ENCODE measurements around the gene LTBP1.
A peak's percentile ranks its signal among the peaks of the same experiment; 100 is the strongest.
"Not testable (repeated sequence)": the region's sequence is repeated elsewhere in the genome, so short reads cannot be mapped to it uniquely, and the experiment has no call there.

LTBP1 gene

DNA sequence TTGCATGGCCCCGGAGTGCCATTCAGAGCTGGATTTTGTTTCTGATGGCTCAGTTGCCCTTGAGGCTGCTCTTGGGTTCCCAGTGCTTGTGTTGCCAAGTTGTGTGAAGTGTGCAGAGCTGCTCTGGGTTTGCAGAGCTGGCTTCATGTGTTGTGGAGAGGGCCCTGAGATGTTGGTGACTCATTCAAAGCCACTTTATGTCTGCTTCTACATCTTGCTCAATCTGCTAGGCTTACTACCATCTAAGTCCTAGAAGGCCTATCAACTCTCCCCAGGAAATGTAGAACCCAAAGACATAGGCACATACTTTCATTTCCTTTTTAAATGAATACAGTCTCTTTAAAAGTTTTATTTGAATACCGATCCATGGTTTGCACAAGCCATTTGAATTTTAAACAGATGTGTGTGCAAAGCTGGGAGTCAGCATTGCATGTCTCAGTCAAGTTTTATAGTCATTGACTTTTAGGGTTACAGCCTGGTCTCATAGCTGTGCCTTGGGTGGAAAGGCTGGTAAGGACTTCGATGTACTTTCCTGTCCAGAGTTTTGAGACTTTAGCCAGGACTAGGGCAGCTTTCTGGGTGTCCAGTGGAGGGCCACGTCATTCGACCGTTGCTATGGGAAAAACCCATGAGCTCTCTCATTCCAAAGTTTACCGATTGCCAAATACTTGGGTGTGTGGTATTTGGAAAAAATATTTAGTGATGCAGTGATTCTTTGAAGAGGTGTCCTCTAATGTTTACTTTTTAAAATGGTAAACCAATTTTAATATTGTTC, 105.0 kb downstream of the LTBP1 start:
- DNase-seq = peak in 1 of 5 experiments; percentile 14

DNA sequence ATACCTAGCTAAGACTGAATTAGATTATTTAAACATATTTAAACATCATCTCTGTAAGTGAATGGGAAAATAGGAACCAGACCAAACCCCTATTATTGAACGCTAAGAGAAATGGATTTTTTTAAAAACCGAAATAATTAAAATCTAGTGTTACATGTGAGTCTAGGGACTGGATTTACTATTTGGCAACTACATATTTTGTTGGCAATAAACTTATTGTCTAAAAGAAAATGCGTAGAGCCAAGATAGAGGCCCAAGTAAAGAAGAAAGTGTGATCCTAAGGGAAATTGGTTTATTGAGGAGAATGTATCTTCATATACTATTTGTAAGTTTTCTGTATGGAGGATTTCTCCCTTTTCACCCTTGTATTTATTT, 105.6 kb downstream of the LTBP1 start:
- no peak for DNase-seq

DNA sequence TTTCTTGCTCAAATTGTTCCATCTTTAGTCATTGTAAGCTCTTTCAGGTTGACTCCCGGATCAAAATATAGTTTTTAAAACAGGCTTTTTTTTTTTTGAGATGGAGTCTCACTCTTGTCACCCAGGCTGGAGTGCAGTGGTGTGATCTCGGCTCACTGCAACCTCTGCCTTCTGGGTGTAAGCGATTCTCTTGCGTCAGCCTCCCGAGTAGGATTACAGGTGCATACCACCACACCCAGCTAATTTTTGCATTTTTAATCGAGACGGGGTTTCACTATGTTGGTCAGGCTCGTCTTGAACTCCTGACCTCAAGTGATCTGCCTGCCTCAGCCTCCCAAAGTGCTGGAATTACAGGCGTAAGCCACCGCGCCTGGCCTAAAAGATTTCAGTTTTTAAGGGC, 106.0 kb downstream of the LTBP1 start:
- not testable (repeated sequence) for DNase-seq

DNA sequence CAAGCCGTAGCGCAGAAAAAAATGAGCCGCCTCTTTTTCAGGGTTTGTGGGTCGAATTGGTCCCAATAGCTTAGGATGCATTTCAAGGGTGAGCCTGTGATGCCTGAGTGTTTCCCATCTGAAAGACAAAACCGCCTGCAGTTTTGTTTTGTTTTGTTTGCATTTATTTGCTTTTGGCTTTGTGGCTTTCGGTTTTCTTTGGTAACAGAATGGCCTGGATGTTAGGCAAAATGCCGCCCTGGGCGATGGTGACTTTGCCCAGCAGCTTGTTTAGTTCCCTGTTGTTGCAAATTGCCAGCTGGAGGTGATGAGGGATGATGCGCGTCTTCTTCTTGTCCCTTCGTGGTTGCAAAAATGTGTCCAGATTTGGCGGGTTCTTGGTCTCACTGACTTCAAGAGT, 109.4 kb downstream of the LTBP1 start:
- DNase-seq = no peak

DNA sequence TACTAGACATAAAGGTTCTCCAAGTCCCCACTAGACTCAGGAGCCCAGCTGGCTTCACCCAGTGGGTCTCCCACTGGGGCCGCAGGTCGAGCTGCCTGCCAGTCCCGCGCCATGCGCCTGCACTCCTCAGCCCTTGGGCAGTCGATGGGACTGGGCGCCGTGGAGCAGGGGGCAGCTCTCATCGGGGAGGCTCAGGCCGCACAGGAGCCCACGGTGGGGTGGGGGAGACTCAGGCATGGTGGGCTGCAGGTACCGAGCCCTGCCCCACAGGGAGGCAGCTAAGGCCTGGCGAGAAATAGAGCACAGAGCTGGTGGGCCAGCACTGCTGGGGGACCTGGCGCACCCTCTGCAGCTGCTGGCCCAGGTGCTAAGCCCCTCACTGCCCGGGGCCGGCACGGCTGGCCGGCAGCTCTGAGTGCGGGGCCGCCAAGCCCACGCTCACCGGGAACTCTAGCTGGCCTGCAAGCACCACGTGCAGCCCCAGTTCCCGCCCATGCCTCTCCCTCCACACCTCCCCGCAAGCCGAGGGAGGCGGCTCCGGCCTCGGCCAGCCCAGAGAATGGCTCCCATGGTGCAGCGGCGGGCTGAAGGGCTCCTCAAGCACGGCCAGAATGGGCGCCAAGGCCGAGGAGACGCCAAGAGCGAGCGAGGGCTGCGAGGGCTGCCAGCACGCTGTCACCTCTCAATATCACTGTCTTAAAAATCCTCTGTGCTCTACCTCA, 110.7 kb downstream of the LTBP1 start:
- not testable (repeated sequence) for DNase-seq

DNA sequence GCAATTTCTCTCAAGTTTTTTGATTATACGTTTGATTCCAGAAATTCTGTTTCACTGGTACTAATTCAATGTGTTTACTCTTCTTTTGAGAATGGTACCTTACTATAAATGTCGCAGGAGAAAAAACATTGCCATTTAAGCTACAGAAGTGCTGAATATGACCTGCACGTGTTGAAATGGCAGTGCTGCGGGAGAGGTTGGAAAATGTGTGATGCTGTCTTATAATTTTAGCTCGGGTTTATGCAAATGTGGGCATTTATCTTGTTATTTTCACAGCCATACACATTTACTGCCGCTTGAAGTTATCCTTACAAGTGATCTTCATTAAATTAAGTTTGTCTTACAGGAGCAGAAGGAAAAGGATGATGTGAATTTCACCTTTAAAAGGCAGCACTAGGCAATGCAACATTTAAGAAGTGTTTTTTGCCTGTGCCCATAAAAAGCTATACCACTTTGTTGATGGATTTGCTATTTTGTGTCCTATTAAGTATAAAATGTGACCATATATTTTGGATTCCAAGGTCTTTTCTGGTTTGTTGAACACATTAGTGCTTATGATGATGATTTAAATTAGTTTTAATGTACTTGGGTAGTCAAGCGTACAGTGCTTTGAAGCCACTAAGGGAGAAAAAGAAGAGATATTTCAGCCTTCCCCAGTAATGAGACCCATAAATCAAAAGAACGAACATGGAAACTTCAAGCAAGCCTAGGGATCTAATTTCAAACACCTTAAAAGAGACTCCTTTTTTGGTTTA, 112.1 kb downstream of the LTBP1 start:
- DNase-seq = no peak

DNA sequence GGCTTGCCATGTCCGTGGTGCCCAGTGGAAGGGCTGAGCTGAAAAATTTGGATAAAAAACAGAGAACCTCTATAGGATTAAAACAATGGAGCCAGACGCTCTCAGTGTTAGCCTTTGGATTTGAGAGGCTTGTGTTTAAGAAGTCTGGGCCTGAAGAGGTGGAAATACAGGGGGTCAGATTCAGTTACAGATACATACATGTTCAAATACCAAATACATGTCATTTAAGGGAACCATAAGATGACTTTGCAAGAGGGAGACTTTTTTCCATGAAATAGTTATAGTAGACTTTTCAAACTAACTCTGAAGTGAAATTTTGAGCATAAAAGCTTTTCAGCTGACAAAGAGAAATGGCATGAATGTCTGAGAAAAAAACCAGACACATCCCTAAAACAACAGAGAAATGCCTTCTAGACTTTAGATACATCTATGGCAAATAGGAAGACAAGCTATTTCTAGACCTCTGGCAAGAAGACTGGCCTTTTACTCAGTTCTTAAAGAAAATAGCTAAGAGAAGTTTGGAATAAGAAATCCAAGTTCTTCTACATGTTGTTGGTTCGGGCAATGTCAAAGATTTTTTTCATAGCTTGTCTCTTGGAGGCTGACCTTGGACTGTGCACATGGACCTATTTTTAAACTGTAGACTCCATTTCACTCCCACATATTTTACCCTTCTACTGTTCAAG, 112.9 kb downstream of the LTBP1 start:
- DNase-seq = no peak

DNA sequence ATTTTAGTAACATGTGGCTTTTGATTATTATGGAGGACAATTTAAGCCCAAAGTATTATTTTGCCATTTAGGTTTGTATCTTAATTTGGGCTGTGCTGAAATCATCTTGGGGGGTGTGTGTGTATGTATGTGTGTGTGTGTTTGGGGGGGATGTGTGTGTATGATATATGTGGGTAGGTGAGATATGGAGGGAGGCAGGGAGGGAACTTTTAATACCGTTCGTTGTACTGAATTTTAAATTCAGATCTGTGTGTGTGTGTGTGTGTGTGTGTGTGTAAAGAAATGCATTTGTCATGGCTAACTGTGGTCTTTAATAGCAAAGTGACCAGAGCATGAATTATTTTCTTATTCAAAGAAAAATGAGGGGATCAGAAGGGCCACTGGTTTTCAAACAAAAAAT, 113.7 kb downstream of the LTBP1 start:
- DNase-seq = no peak

DNA sequence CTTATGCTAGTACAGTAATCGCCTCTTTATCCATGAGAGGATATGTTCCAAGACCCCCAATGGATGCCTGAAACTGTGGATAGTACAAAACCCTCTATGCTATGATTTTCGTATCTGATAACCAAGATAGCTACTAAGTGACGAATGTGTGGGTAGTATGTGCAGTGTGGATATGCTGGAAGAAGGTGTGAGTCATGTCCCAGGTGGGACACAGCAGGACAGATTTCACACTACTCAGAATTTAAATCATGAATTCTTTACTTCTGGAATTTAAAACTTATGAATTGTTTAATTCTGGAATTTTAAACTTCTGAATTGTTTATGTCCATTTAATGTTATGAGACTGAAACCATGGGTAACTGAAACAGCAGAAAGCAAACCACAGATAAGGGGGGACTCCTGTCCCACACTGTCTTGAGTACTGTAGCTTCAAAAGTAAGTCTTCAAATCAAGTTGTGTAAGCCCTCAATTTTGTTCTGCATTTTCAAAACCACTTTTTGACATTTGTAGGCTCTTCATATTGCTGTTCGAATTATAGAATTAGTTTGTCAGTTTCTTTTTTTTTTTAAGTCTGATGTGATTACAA, 116.0 kb downstream of the LTBP1 start:
- DNase-seq = no peak

DNA sequence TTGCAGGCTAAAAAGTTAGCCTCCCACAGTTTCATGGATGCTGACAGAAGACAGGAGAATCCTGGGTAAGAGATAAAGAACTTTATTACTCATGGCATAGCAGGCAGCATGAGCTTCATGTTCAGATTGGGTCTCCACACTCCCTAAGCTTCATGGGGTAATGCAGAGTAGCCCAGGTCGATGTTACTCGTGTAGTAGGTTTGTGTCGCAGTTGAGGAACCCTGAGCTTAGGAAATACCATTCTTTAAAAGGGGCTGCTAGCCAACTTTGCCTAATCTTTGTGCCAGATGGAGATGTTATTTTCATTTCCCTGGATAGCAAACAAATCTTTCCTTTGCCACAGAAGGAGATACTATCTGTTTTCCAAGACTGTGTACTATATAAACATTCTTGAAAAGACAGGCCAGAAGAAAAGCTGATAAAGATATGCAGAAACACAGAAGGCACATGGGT, 117.6 kb downstream of the LTBP1 start:
- DNase-seq = no peak

DNA sequence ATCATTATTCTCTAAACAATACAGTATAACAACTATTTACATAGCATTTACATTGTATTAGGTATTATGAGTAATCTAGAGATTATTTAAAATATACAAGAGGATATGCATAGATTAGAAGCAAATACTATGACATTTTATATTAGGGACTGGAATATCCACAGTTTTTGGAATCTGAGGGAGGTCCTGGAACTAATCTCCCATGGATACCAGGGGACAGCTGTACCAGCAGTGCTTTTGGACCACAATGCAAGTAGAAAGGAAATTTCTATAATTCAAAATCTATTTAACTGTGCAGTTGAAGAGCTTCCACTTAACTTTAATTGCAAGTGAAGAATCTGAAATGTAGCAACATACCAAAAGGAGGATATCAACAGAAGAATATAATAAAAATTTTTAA, 120.8 kb downstream of the LTBP1 start:
- DNase-seq = no peak

DNA sequence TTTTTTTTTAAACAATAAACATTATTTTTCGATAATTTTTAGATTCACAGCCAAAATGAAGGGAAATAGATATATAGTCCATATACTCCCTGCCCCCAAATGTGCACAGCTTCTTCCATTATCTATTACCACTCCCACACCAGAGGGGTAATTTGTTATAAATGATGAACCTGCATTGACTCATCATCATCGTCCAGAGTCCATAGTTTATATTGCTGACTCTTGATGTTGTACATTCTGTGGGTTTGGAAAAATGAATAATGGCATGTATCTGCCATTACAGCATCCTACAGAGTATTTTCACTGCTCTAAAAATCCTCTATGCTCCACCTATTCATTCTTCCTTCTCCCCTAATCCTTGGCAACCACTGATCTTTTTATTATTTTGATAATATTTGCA, 121.5 kb downstream of the LTBP1 start:
- DNase-seq = no peak

DNA sequence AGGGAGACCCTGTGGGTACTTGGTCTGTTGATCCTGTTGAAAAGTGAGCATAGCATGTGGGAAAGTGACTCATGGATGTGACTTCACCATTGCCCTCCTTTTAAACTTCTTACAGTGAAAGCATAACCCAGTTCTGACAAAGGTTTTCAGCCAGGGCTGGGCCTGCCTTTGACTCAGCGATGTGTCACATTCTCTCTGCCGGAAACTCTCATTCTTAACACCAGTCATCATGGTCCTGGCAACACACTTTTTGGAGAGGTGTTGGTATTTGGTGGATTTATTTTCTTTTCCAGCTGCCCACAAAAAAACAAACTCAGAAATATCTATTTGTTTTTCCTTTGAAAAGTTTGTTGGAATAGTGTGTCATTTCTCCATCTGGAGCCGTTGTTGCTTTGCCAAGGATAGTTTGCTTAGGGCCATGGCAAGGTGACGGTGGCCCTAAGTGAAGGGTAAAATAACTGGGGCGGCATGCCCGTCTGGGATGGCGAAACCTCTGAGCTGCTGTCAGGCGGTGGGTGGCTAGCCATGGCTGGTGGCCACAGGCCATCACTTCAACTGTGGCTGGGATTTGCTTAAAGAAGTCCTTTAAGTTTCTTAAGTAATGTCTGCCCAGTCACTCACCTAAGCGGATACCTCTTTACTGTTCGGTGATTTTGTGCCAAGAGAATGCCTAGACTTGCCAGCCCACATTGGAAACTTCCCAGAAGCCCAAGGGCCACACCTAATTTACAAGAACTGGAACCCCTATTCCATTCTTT, 123.3 kb downstream of the LTBP1 start:
- peak in 1 of 5 experiments; percentile 17 for DNase-seq

DNA sequence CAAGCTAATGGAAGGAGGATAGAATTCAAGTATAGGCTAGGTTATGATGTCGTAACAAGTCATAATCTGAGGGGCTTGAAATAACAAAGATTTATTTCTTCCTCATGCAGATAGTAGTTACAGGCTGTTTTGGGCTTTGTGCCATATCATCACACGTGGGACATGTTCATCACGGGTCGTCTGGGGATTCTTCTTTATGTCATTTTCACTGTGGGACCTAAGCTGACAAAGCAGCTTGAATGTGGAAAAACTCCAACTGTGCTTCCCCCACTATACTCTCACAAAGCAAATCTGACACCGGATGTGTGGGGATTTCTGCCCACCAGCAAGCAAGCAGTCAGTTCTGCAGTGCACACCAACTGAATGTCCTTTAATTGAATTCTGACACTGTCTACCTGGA, 124.8 kb downstream of the LTBP1 start:
- no peak for DNase-seq

DNA sequence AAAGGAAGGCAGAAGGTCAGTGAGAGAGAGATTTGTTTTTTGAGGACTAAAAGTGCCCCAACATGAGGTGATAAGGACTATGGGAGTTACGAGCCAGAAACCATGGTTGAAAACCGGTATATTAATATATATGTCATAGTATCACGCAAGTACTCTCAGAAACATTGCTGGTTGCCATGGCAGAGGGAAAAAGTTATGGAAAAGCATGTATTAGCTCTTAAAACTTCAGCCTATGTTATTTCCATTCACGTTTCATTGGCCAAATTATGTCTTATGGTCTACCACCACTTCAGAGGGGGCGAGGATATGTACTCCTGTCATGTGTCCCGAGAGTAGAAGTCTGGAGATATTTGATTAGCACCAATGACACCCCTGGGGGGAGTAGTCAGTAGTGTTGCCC, 125.9 kb downstream of the LTBP1 start:
- no peak for DNase-seq

DNA sequence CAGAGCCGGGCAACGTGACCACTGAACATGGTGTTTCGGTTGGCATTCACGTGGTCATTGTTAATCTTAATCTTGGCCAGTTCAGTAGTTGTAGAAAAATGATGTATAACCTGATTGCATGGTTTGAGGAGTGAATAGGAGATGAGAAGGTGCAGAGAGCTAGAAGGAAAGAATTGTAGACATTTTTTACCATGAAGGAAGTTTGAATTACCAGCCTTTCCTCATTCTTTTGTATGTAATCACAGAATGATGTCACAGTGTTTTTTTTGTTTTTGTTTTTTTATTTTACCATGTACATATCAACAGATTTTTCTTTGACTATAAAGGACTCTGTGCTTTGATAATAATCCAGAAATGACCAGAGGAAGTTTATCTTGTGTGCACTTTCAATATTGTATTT, 126.3 kb downstream of the LTBP1 start:
- DNase-seq = no peak

DNA sequence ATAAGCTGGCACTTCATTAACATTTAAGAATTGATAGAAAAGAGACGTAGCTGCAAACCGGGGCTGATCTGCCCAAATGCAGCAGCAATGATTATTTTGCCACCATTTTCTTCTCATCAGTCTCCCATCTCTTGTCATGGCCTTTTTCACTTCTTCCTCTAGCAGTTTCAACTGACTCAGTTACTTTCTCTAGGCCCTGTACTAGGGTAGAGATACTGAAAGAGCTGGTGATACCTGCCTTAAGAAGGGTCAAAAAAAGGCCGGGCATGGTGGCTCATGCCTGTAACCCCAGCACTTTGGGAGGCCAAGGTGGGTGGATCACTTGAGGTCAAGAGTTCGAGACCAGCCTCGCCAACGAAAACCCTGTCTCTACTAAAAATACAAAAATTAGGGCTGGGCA, 127.4 kb downstream of the LTBP1 start:
- no peak for DNase-seq

DNA sequence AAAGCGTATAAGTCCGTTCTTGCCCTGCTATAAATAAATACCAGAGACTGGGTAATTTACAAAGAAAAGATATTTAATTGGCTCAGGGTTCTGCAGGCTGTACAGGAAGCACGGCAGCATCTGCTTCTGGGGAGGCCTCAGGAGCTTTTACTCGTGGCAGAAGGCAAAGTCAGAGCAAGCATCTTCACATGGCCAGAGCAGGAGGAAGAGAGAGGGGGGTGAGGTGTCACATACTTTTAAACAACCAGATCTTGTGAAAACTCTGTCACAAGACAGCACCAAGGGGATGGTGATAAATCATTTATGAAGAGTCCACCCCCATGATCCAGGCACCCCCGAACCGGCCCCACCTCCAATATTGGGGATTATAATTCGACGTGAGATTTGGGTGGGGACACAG, 130.6 kb downstream of the LTBP1 start:
- DNase-seq = no peak

DNA sequence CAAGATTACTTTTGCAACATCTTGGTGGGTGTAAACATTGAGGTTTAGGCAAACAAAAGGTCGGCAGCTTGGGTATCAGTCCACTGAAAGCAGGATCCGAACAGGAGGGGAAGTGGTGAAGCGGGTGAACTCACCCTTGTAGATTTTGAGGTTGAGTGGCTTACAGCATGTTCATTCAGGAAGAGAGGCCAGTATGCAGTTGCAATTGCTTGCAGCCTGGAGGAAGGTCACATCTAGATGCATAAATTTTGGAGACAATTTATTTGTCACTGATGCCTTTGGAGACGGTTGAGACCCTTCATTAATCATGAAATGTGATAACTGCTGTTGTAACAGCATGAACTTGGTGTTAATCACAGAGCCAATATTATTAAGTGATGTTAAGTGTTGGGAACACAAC, 131.1 kb downstream of the LTBP1 start:
- peak in 1 of 5 experiments; percentile 13 for DNase-seq

DNA sequence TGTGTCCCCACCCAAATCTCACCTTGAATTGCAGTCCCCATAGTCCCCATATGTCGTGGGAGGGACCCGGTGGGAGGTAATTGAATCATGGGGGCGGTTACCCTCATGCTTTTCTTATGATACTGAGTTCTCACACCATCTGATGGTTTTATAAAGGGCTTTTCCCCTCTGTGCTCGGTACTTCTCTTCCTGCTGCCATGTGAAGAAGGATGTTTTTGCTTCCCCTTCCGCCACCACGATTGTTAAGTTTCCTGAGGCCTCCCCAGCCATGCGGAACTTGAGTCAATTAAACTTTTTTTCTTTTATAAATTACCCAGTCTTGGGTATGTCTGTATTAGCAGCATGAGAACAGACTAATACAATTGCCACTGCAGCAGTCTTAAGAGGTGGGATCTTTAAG, 134.9 kb downstream of the LTBP1 start:
- no peak for DNase-seq

DNA sequence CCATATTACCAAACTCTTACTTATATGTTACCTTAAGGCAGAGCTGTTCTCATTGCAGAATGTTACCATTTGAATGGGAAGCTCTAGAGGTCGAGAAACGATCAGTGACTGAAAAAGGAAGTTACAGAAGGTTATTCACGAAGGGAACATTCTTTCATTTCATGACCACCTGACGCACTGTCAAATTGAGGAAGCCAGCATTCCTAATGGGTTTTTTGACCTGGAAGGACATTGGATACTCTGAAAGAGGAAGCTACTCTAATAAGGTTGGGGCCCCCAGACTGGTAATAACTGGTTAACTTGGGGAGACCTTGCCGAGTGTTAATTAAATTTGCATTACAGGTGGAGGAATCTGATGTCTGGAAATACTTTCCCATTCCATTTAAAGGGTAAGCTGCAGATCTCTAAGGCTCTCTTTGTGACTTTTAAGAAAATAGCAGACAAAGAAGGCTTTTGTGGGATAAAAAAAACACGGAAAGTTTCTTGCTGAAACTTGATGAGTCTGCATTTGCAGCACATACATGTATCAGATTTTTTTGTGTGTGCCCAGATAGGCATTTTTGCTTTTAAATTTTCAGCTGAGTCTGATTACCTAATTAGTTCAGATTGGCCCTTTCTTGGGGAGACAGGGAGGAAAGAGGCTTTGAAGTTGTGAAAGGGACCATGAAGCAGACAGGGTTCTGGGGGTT, 137.1 kb downstream of the LTBP1 start:
- DNase-seq = no peak
